HEK293 (cell line): ENCODE results near the gene MAPT.

ENCODE experiments used
- CTCF ChIA-PET: fragments of 350-600 bp; formaldehyde crosslinking; extraction: SDS; loops from one replicate; lab custom pipeline; 2021; ENCODE audit warnings: antibody characterized with exemption; lab: Yijun Ruan, JAX
- POLR2A ChIA-PET: fragments of 300-600 bp; formaldehyde crosslinking; extraction: SDS; loops from one replicate; lab custom pipeline; 2020; ENCODE audit warnings: antibody characterized with exemption, inconsistent platforms; lab: Yijun Ruan, JAX
- H3K27ac ChIP-seq: fragments of 200-500 bp; sonication (Bioruptor generic); 2 replicates; pipeline ENCODE4 v1.5.1; 2014; ENCODE audit warnings: low read depth, low read length, control low read depth, inconsistent platforms; ENCODE audit errors: extremely low read depth
- H3K36me3 ChIP-seq, 2 experiments: fragments of 200-500 bp in 1 of 2; sonication (Bioruptor generic) in 1 of 2; 1 replicate in 1 of 2; 2 replicates in 1 of 2; pipeline ENCODE4 v1.5.1; 2014 to 2017; ENCODE audit warnings: inconsistent platforms in 2 of 2, low read length in 2 of 2; ENCODE audit not compliant: control insufficient read depth in 2 of 2, insufficient read depth in 1 of 2
- H3K4me1 ChIP-seq: fragments of 200-500 bp; sonication (Bioruptor generic); 2 replicates; pipeline ENCODE4 v1.5.1; 2014; ENCODE audit warnings: mild to moderate bottlenecking, low read length, inconsistent platforms; ENCODE audit not compliant: control insufficient read depth, insufficient read depth
- H3K4me3 ChIP-seq: 2 replicates; pipeline ENCODE4 v1.5.1; 2011; ENCODE audit warnings: low read depth, mild to moderate bottlenecking, control low read depth, low read length, moderate library complexity
- H3K9me3 ChIP-seq: fragments of 200-500 bp; sonication (Bioruptor generic); 2 replicates; pipeline ENCODE4 v1.5.1; 2014; ENCODE audit warnings: low read depth, low read length, inconsistent platforms; ENCODE audit not compliant: control insufficient read depth, insufficient read depth
- FEZF1 ChIP-seq: fragments of 450-650 bp; formaldehyde crosslinking; IDR thresholded peaks from 2 replicates; pipeline ENCODE4 v1.5.1; 2016; ENCODE audit warnings: missing biosample characterization, missing genetic modification characterization
- KLF10 ChIP-seq: fragments of 450-650 bp; IDR thresholded peaks from 2 replicates; pipeline ENCODE4 v1.5.1; 2018; ENCODE audit warnings: missing biosample characterization, mild to moderate bottlenecking, missing genetic modification characterization
- MYNN ChIP-seq: fragments of 450-650 bp; formaldehyde crosslinking; IDR thresholded peaks from 2 replicates; pipeline ENCODE4 v1.5.1; 2016; ENCODE audit warnings: missing biosample characterization, missing genetic modification characterization, borderline replicate concordance
- TCF7L2 ChIP-seq: IDR thresholded peaks from 2 replicates; pipeline ENCODE4 v1.6.1; 2011; ENCODE audit warnings: low read depth, mild to moderate bottlenecking, inconsistent platforms, low read length, moderate library complexity, borderline replicate concordance
- WT1 ChIP-seq: fragments of 450-650 bp; formaldehyde crosslinking; IDR thresholded peaks from 2 replicates; pipeline ENCODE4 v1.5.1; 2016; ENCODE audit warnings: missing biosample characterization, missing genetic modification characterization
- ZNF24 ChIP-seq: fragments of 450-650 bp; formaldehyde crosslinking; IDR thresholded peaks from 2 replicates; pipeline ENCODE4 v1.5.1; 2016; ENCODE audit warnings: missing biosample characterization, missing genetic modification characterization
- ZNF311 ChIP-seq: fragments of 450-650 bp; formaldehyde crosslinking; IDR thresholded peaks from 2 replicates; pipeline ENCODE4 v1.5.1; 2017; ENCODE audit warnings: missing biosample characterization, missing genetic modification characterization, borderline replicate concordance
- ZNF404 ChIP-seq: fragments of 450-650 bp; formaldehyde crosslinking; IDR thresholded peaks from 2 replicates; pipeline ENCODE4 v1.5.1; 2017; ENCODE audit warnings: missing biosample characterization, missing genetic modification characterization
- ZNF529 ChIP-seq: fragments of 450-650 bp; formaldehyde crosslinking; IDR thresholded peaks from 2 replicates; pipeline ENCODE4 v1.5.1; 2017; ENCODE audit warnings: missing genetic modification characterization, missing biosample characterization; ENCODE audit not compliant: insufficient replicate concordance
- ZNF549 ChIP-seq: fragments of 450-650 bp; IDR thresholded peaks from 2 replicates; pipeline ENCODE4 v1.5.1; 2018; ENCODE audit warnings: missing biosample characterization, missing genetic modification characterization, mild to moderate bottlenecking, inconsistent platforms, moderate library complexity
- ZNF660 ChIP-seq: fragments of 450-650 bp; IDR thresholded peaks from 2 replicates; pipeline ENCODE4 v1.5.1; 2018; ENCODE audit warnings: missing biosample characterization, mild to moderate bottlenecking, missing genetic modification characterization
- ZSCAN16 ChIP-seq: fragments of 450-650 bp; formaldehyde crosslinking; IDR thresholded peaks from 2 replicates; pipeline ENCODE4 v1.5.1; 2016; ENCODE audit warnings: missing biosample characterization, missing genetic modification characterization
- TF ChIP-seq, protein P1 (sequence below): fragments of 450-650 bp; formaldehyde crosslinking; IDR thresholded peaks from 2 replicates; pipeline ENCODE4 v1.5.1; 2016; ENCODE audit warnings: missing biosample characterization, missing genetic modification characterization
- TF ChIP-seq, protein P2 (sequence below): fragments of 450-650 bp; formaldehyde crosslinking; IDR thresholded peaks from 2 replicates; pipeline ENCODE4 v1.5.1; 2016; ENCODE audit warnings: missing biosample characterization, missing genetic modification characterization
- TF ChIP-seq, protein P3 (sequence below): fragments of 450-650 bp; formaldehyde crosslinking; IDR thresholded peaks from 2 replicates; pipeline ENCODE4 v1.5.1; 2016; ENCODE audit warnings: missing biosample characterization, missing genetic modification characterization, borderline replicate concordance
- TF ChIP-seq, protein P4 (sequence below): fragments of 450-650 bp; IDR thresholded peaks from 2 replicates; pipeline ENCODE4 v1.5.1; 2018; ENCODE audit warnings: missing biosample characterization, missing genetic modification characterization
- TF ChIP-seq, protein P5 (sequence below): fragments of 450-650 bp; formaldehyde crosslinking; conservative IDR thresholded peaks from 2 replicates; pipeline ENCODE4 v1.5.1; 2016; ENCODE audit warnings: low read depth, missing biosample characterization, missing genetic modification characterization
- TF ChIP-seq, protein P6 (sequence below): fragments of 450-650 bp; IDR thresholded peaks from 2 replicates; pipeline ENCODE4 v1.5.1; 2018; ENCODE audit warnings: missing biosample characterization, mild to moderate bottlenecking, missing genetic modification characterization

The MAPT gene

DNA sequence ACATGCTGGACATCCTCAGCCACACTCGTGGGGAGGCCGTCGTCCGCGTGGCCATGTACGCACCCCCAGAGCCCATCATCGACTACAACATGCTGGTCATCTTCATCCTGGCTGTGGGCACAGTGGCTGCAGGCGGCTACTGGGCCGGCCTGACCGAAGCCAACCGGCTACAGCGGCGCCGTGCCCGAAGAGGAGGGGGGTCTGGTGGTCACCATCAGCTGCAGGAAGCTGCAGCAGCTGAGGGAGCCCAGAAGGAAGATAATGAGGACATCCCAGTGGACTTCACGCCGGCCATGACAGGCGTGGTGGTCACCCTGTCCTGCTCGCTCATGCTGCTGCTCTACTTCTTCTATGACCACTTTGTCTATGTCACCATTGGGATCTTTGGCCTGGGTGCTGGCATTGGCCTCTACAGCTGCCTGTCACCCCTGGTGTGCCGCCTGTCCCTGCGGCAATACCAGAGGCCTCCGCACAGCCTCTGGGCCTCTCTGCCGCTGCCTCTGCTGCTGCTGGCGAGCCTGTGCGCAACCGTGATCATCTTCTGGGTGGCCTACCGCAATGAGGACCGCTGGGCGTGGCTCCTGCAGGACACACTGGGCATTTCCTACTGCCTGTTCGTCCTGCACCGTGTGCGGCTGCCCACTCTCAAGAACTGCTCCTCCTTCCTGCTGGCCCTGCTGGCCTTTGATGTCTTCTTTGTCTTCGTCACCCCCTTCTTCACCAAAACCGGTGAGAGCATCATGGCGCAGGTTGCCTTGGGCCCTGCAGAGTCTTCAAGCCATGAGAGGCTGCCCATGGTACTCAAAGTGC lies 48.8 kb upstream of the MAPT start (continued):
- no peak for TF ChIP-seq ZNF311 (tag by site-specific recombination)
- TF ChIP-seq, protein P1, sequence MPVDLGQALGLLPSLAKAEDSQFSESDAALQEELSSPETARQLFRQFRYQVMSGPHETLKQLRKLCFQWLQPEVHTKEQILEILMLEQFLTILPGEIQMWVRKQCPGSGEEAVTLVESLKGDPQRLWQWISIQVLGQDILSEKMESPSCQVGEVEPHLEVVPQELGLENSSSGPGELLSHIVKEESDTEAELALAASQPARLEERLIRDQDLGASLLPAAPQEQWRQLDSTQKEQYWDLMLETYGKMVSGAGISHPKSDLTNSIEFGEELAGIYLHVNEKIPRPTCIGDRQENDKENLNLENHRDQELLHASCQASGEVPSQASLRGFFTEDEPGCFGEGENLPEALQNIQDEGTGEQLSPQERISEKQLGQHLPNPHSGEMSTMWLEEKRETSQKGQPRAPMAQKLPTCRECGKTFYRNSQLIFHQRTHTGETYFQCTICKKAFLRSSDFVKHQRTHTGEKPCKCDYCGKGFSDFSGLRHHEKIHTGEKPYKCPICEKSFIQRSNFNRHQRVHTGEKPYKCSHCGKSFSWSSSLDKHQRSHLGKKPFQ = no peak
- TF ChIP-seq ZNF549 = no peak

DNA sequence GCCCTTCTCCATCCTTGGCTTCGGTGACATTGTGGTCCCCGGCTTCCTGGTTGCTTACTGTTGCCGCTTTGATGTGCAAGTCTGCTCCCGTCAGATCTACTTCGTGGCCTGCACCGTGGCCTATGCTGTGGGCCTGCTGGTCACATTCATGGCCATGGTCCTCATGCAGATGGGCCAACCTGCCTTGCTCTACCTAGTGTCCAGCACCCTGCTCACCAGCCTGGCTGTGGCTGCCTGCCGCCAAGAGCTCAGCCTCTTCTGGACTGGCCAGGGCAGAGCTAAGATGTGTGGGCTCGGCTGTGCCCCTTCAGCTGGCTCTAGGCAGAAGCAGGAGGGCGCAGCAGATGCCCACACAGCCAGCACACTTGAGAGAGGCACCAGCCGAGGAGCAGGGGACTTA lies 48.1 kb upstream of the MAPT start:
- H3K4me3 ChIP-seq = no peak overlapping the region
- no peaks in the 10 kb centered on the region for H3K36me3 ChIP-seq
- no peak for TF ChIP-seq ZNF660 (tag by site-specific recombination)
- TF ChIP-seq FEZF1 (tag by site-specific recombination) = no peak
- TF ChIP-seq, protein P2, sequence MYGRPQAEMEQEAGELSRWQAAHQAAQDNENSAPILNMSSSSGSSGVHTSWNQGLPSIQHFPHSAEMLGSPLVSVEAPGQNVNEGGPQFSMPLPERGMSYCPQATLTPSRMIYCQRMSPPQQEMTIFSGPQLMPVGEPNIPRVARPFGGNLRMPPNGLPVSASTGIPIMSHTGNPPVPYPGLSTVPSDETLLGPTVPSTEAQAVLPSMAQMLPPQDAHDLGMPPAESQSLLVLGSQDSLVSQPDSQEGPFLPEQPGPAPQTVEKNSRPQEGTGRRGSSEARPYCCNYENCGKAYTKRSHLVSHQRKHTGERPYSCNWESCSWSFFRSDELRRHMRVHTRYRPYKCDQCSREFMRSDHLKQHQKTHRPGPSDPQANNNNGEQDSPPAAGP = no peak
- TF ChIP-seq ZNF24 (tag by site-specific recombination) = no peak
- TF ChIP-seq, protein P3, sequence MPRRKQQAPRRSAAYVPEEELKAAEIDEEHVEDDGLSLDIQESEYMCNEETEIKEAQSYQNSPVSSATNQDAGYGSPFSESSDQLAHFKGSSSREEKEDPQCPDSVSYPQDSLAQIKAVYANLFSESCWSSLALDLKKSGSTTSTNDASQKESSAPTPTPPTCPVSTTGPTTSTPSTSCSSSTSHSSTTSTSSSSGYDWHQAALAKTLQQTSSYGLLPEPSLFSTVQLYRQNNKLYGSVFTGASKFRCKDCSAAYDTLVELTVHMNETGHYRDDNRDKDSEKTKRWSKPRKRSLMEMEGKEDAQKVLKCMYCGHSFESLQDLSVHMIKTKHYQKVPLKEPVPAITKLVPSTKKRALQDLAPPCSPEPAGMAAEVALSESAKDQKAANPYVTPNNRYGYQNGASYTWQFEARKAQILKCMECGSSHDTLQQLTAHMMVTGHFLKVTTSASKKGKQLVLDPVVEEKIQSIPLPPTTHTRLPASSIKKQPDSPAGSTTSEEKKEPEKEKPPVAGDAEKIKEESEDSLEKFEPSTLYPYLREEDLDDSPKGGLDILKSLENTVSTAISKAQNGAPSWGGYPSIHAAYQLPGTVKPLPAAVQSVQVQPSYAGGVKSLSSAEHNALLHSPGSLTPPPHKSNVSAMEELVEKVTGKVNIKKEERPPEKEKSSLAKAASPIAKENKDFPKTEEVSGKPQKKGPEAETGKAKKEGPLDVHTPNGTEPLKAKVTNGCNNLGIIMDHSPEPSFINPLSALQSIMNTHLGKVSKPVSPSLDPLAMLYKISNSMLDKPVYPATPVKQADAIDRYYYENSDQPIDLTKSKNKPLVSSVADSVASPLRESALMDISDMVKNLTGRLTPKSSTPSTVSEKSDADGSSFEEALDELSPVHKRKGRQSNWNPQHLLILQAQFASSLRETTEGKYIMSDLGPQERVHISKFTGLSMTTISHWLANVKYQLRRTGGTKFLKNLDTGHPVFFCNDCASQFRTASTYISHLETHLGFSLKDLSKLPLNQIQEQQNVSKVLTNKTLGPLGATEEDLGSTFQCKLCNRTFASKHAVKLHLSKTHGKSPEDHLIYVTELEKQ = no peak
- TF ChIP-seq ZSCAN16 (tag by site-specific recombination) = no peak
- no peak for TF ChIP-seq WT1
- TF ChIP-seq, all 188 proteins: peak for 0
- H3K27ac ChIP-seq = no peak overlapping the region
- CTCF ChIA-PET = no interaction called here
- POLR2A ChIA-PET = no interaction called here
- H3K4me1 ChIP-seq = no peaks in the 10 kb centered on the region
- no peaks in the 10 kb centered on the region for H3K9me3 ChIP-seq

DNA sequence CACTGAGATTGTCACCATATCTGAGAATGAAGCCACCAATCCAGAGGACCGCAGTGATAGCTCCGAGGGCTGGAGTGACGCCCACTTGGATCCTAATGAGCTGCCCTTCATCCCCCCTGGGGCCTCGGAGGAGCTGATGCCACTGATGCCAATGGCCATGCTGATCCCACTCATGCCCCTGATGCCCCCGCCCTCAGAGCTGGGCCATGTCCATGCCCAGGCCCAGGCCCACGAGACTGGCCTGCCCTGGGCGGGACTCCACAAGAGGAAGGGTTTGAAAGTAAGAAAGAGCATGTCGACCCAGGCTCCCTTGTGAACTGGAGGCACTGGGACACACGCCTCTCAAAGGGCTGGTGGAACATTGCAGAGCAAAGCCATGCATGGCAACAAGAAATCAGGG lies 47.7 kb upstream of the MAPT start:
- H3K9me3 ChIP-seq = no peaks in the 10 kb centered on the region
- H3K4me1 ChIP-seq = no peaks in the 10 kb centered on the region
- no peak overlapping the region for H3K27ac ChIP-seq
- ChIA-PET CTCF (no interaction called here), POLR2A (no interaction called here)
- no peak overlapping the region for H3K4me3 ChIP-seq
- H3K36me3 ChIP-seq = no peaks in the 10 kb centered on the region
- TF ChIP-seq ZNF404 (tag by site-specific recombination) = no peak
- TF ChIP-seq, protein P4, sequence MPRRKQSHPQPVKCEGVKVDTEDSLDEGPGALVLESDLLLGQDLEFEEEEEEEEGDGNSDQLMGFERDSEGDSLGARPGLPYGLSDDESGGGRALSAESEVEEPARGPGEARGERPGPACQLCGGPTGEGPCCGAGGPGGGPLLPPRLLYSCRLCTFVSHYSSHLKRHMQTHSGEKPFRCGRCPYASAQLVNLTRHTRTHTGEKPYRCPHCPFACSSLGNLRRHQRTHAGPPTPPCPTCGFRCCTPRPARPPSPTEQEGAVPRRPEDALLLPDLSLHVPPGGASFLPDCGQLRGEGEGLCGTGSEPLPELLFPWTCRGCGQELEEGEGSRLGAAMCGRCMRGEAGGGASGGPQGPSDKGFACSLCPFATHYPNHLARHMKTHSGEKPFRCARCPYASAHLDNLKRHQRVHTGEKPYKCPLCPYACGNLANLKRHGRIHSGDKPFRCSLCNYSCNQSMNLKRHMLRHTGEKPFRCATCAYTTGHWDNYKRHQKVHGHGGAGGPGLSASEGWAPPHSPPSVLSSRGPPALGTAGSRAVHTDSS = no peak
- TF ChIP-seq, protein P5, sequence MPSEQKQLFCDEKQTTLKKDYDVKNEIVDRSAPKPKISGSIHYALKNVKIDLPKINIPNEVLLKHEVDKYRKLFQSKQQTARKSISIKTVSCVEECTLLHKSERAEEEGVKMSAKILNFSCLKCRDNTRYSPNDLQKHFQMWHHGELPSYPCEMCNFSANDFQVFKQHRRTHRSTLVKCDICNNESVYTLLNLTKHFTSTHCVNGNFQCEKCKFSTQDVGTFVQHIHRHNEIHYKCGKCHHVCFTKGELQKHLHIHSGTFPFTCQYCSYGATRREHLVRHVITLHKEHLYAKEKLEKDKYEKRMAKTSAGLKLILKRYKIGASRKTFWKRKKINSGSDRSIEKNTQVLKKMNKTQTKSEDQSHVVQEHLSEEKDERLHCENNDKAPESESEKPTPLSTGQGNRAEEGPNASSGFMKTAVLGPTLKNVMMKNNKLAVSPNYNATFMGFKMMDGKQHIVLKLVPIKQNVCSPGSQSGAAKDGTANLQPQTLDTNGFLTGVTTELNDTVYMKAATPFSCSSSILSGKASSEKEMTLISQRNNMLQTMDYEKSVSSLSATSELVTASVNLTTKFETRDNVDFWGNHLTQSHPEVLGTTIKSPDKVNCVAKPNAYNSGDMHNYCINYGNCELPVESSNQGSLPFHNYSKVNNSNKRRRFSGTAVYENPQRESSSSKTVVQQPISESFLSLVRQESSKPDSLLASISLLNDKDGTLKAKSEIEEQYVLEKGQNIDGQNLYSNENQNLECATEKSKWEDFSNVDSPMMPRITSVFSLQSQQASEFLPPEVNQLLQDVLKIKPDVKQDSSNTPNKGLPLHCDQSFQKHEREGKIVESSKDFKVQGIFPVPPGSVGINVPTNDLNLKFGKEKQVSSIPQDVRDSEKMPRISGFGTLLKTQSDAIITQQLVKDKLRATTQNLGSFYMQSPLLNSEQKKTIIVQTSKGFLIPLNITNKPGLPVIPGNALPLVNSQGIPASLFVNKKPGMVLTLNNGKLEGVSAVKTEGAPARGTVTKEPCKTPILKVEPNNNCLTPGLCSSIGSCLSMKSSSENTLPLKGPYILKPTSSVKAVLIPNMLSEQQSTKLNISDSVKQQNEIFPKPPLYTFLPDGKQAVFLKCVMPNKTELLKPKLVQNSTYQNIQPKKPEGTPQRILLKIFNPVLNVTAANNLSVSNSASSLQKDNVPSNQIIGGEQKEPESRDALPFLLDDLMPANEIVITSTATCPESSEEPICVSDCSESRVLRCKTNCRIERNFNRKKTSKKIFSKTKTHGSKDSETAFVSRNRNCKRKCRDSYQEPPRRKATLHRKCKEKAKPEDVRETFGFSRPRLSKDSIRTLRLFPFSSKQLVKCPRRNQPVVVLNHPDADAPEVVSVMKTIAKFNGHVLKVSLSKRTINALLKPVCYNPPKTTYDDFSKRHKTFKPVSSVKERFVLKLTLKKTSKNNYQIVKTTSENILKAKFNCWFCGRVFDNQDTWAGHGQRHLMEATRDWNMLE = no peak
- TF ChIP-seq ZNF549 = no peak
- TF ChIP-seq, protein P6, sequence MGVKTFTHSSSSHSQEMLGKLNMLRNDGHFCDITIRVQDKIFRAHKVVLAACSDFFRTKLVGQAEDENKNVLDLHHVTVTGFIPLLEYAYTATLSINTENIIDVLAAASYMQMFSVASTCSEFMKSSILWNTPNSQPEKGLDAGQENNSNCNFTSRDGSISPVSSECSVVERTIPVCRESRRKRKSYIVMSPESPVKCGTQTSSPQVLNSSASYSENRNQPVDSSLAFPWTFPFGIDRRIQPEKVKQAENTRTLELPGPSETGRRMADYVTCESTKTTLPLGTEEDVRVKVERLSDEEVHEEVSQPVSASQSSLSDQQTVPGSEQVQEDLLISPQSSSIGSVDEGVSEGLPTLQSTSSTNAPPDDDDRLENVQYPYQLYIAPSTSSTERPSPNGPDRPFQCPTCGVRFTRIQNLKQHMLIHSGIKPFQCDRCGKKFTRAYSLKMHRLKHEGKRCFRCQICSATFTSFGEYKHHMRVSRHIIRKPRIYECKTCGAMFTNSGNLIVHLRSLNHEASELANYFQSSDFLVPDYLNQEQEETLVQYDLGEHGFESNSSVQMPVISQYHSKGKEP = no peak
- TF ChIP-seq ZNF529 = no peak
- no peak for TF ChIP-seq TCF7L2
- TF ChIP-seq MYNN (tag by site-specific recombination) = no peak
- TF ChIP-seq KLF10 = no peak
